ENCODE data around the gene C5.

Gene C5

DNA sequence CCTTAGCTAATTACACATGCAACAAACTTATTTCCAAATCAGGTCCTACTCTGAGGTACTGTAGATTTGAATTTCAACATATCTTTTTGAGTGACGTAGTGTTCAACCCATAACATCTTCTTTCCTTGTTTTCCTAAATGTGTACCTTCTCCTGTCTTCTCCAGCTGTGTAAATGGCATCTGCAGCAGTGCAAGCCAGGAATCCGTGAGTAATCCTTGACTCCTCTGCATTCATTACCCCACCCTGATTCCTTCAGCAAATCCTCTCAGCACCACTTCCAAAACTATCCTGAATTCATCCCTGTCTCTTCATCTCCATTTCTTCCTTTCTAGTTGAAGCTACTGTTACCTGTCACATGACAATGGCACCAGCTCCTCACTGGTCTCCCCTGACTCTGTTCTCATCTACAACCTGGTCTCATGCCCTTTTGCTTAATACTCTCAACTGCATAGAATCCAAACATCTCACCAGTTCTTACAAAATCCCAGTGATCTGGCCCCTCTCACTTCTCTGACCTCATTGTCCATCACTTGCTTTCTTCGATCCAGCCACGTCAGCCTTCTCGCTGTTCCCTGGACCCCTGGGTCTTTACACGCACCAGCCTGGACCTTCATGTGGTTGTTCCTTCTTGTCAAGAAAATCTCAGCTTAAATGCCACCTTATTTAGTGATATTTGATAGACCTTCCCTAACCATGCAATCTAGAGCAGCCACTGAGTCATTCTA, 108.9 kb downstream of the C5 start:
- DNase-seq (ENCODE audit: low read depth): no peak

DNA sequence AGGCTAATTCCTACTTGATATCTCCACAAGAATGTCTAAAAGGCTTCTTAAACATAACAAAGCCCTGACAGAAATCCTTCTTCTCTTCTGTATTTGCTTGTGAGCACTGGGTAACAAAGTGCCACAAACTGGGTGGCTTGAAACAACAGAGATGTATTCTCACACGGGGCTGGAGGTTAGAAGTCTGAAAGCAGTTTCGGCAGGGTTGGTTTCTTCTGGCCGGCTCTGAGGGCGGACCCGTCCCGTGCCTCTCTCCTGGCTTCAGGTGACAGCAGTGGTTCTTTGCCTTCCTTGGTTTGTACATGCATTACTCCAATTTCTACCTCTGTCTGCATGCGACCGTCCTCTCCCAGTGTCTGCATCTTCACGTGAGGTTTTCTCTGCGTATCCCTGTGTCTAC, 109.5 kb downstream of the C5 start:
- DNase-seq (ENCODE audit: low read depth): no peak

DNA sequence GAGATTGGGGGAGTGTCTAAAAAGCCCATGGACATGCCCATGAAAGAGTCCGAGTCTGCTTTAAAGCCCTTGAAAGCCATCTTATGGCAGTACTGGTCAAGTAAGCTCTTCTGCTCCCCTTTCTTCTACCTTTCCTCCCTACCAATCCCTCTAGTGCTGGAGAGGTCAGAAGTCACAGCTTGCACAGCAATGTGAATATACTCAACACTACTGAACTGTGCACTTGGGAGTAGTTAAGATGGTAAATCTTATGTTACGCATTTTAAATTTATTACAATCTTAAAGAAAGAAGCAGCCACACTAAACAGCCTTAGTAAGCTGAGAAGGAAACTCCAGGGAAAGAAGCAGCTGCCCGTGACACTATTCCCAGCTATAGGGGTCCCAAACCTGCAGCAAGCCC, 111.2 kb downstream of the C5 start:
- no peak for DNase-seq (ENCODE audit: low read depth)

DNA sequence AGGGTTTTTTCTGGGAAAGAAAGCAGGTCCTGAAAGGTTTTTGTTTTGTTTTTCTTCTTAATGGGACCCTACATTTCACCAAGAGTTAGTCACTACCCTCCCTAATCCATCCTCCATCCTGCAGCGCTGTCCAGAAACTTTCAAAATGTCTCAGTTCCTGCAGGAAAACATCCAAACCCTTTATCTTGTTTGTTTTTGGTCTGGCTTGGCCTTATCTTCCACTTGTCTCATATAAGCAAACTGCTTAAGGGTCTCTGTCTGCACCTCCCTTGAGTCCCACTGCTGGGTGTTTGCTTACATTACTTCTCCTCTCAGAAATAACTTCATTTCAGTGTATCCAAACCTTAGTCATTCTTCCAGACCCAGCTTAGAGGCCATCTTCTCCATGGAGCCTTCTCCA, 112.5 kb downstream of the C5 start:
- DNase-seq (ENCODE audit: low read depth): no peak

DNA sequence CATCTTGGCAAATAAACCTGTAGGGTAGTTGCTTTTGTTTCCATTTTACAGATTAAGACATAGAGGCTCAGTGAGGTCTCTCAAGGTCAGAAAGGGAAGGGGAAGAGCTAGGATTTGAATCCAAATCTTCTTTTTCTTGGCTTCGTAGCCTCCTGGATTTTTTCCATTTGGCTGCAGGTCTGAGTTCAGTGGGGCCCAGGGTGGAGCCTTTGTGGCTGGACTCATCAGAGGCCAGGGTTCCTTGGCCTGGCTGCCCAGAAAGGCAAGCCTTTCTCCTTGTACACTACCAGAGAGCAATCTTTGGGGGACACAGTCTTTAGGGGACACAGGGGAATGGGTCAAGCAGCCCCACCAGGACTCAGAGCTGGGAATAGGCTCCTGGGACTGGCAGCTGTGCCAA, 112.9 kb downstream of the C5 start:
- DNase-seq (ENCODE audit: low read depth): no peak

DNA sequence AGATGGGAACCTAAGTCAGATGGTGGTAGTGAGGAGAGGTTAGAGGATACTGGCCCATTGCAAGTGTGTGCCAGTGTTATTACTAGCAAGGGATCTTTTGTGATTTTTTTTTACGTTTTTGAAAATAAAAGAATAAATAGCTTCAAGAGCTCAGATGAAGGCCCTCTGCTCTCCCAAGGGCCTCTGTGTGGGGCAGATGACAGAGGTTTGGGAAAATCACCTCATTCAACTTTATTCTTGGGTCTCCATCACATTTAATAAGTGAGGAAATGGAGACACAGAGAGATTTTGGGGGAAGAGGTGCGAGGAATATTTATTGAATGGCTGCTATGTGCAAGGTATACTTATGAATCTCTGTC, 113.3 kb downstream of the C5 start:
- DNase-seq (ENCODE audit: low read depth): no peak

DNA sequence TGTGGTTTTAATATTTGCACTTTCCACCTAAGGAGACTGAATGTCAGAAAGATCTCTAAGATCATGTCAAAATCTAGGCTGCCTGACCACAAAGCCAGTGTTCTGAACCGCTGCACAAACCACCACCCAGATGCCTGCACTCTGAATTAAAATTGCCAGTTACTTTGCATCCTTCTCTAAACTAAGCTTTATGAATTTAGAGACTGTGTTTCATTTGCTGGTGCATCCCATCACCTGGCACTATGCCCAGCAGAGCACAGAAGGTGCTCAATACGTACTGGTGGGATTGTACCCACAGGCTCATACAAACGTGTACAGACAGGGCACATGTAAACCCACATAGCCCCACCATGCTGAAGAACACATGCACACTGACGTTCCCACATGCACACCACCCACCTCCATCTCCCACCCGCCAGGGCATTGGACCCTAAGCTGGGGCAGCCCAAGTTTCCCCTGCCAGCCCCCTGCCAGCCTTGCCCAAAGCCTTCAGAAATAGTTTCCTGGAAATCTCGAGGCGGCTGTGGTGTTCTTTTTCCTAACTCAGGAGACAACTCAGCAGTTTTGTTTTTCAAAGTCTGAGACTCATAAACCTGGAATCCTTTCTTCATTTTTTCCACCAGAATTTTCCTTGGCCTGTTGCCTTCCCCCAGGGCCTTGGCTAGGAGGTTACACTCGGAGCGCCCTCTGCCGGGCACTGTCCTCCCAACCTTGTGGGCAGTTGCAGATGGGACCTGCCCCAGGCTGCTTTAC, 113.9 kb downstream of the C5 start:
- peak; percentile 92 for DNase-seq (ENCODE audit: low read depth)

DNA sequence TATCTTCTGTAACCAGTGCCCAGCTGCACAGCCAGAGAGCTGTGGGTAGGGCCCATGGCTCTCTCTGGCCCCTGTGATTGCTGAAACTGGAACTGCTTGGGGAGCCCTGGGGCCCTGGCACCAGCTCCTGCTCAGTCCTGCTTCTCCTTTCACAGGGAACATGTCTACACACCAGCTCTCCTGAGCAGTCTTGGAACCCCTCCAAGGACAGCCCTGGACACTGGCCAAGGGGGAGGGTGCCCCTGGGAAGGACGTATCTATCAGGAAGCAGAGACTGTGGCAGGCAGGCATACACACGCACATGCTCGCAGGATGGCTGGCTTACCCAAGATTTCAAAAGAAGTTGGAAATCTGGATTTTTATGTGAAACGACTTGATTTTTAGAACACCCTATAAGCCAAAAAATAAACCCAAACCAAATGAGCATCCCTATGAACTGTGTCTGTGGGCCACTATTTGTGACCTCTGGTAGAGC, 114.7 kb downstream of the C5 start:
- no peak for DNase-seq (ENCODE audit: low read depth)

DNA sequence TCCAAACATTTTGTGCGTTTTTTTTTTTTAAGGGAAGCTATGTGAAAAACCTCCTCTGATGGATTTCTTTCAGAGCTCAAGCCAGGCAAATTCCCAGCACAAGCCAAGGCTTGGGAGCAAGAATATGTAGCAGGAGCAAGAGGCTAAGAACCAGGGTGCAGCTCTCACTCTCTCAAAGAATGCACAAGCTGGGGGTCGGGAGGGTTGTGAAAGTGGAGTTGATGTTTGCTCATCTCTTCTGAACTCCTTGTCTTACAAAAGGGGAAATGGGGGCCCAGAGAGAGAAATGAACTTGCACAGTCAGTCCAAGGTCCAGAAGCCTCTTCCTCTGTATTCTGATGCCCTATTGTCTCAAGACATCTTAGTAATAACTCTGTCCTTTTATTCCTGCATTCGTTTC, 115.8 kb downstream of the C5 start:
- DNase-seq (ENCODE audit: low read depth): no peak

DNA sequence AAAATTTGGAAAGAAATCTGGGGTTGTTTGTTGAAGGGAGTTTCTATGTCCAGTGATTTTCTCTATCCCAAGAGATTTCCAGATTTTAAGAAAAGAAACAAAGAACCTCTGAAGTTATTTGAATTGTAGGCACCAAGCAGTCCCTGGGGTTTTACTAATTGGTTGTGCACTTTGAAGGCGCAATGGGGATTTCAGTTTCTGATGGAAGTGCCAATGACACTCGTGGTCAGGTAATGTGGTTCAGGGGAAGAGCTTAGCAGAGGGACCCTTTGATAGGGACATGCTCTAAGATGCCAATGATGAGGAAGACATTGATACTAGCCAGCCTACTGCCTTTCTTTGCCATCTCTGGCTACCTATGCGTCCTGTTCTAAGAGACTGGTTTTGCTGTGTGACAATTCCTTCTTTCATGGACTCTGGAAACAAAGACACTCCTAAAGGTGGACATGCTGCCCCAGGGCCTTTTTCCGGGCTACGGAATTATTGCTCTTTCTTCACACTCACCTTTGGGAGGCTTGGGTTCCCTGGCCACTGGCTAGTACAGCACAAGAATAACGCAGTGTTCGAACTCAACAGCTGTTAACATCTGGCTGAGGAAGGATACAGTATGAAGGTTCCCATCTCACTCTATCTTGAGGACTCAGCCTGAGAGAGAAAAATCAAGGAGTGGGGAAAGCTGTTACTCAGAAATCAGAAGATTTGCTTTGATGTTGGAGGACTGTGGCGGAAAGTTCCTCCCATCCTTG, 116.6 kb downstream of the C5 start:
- no peak for DNase-seq (ENCODE audit: low read depth)

DNA sequence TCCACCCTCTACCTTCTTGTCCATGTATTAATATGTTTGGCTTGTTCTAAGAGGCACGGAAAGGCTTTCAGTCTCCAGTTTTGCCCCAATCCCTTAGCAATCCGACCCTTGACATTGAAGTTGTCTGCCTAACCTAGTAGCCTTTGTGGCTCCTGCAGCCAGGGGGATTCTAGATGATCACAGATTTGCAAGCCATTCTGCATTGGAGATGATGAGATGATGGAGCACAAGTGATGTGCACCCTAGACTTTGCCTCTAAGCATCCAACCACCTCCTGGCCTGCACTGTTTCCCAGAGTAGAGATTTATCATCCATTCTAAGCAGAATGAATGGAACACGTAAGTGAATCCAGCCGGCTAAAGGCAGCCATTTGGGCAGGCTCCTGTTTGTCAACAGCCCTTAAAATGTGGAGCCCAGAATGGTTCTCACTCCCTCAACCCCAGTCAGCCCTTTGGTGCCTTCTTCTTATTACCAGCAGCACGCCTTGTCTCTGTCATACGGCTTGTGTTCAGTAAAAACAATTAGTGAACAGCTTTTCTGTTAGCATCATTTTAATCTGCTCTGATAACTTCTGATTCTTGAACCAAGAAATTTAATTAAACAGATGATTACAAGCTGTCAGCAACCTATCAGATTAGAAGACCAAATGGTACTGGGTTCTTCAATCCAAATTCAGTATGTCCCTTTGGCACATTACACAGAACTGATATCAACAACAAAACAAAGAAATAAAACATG, 117.8 kb downstream of the C5 start:
- DNase-seq (ENCODE audit: low read depth): no peak

DNA sequence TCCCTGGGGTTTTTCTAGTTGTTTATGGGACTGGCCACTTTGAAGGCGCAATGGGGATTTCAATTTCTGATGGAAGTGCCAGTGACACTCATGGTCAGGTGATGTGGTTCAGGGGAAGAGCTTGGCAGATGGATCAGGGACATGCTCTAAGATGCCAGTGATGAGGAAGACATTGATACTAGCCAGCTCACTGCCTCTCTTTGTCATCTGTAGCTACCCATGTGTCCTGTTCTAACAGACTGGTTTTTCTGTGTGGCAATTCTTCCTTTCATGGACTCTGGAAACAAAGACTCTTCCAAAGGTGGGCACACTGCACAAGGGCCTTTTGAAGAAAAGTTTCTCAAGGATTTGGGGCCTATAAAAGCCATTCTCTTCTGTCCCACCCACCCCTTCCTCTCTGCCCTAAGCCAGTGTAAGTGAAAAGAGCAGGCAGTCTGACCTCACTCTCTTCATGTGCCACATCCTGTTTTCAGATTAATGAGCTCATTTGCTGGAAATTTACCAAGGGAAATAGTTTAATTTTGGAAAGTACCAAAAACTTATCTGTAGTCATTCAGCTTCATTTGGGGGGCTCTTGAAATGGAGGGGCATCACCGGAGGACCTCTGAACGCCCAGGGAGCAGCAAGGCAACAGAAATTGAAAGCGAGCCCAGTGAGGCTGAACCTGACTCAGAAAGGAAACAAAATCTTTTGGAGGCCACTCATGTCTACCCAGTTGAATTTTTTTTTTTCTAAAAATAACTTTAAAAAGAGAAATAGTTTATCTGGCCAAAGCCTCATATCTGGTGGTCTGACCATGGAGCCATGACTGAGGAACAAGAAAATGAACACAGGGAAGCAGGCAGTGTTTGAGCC, 118.6 kb downstream of the C5 start:
- no peak for DNase-seq (ENCODE audit: low read depth)

DNA sequence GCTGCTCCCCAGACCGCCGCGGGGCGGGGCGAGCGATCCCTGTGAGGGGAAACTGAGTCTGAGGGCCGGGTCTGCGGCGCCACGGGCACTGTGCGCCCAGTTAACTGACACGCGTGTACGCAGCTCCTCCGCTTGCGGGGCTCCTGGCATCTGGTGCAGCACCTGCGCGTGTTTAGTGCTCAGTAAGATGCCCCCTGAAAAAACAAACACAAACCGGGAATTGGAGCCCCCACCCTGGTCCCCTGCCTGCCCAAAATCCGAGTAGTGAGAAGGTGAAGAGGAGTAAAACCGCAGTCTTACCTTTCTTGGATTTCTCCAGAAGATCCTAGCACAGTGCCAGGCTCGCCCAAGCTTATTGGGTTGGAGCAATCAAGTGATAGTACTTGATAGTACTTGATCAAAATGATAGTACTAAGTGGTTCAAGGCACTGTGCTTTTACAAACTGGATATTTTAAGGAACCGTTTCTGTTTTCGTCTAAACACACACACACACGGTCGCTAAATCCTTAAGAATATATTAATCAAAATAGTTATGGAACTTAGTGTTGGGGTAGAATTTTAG, 120.8 kb downstream of the C5 start:
- DNase-seq (ENCODE audit: low read depth): no peak

DNA sequence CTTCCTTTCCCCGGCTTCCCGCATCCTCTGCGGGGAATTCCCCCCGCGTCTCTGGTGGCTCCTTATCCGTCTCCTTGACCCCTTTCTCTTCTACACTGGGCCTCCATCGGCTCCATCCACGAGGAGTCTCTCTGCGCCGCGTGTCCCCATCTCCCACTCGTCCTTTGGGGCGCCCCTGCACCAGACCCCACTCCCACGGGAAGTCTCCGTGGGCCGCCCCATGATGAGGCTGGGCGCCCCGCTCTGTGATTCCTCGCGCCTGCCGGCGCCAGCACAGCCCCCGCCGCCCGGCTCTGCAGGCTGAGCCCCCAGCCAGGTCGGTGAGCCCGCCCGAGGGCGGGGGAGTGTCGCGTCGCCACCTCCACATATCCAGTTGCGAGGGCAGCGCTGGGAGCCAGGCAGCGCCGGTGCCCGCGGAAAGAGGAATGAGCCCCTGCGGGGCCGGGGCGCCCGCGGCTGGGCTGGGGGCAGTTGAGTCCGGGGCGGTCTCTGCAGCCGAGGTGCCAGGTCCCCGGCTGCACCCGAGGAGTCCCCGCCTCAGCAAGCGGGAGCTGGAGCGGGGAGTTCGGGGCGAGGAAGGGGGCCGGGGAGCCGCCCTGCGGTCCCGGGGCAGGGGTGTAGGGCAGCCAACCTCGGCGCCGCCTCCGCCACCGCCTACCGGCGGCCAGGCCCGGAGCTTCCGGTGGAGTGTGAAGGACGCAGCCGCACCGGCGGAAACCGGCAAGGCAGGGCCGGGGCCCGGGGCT, 121.4 kb downstream of the C5 start:
- DNase-seq (ENCODE audit: low read depth): no peak

DNA sequence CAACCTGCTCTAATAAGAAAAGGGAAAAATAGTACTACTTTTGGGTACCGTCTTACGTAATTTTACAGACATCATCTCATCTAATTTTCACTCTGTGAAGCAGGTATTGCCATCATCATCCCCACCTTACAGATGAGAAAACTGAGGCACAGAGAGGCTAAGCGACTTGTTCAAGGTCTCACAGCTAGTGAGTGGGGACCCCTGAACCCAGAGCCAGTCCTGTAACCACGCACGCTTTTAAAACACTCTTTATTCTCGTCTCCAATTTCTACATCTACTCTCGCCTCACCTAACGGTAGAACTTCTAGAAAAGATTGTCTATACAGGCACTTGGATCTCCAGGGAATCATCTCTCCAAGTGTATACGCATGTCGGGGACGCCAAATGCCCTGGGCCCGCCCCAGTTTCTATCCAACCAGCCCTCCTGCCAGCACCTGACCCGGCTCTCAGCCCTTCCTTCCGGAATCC, 122.0 kb downstream of the C5 start:
- no peak for DNase-seq (ENCODE audit: low read depth)

DNA sequence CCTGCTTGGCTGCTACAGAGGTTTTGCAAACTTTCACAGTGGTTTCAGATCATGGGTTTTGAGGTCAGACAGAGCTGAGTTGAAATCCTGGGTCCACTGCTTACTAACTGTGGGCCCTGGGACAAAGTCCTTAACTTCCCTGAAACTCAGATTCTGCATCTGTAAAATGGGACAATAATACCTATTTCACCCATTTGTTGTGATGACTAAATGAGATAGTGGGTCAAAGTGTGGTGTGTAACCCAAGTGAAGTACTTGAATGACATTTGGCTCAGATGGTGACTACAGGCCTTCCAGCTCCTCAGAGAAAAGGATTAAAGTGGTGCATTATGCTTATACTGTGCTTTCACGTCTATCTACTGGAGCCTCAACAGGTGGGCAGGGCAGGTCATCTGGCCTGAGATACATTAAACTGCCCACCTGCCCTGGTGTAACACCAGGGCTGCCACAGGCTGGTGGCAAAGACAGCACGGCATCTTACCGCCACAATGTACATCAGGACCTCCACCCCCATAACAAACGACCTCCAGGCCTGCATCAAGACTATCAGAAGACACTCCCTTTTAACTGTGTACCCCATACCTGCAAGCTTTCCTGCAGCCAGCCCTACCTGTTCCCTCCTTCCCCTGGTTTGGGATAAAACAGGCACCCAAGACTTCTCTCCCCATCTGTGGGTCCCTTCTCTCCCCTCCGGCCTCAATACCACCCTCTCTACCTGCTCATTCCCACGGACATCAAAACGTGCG, 122.6 kb downstream of the C5 start:
- no peak for DNase-seq (ENCODE audit: low read depth)

DNA sequence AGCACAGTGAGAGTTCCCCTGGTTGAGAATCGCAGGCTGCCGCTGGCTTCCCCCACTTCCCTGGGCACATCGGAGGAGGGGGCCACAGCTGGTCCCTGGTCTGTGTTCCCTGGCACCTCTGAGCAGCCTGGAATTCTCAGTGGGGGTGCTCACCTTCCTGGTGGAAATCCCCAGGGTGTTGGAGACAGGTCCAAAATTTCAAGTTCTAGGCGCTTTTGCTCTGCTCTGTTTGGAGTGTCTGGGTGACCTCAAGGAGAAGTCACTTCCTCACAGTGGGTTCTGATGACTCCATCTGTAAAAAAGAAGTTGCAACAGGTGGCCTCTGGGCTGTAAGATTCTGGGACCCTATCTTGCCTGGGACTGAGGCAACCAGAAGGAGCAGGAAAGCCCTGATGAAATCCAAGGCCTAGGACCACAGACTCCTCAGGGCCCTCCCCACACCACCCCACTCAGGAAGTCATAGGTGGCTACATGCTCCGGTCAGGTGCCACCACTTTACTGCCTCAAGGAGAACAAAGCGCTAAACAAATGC, 123.6 kb downstream of the C5 start, which contains the start of gene TRAF1:
Gene TRAF1 (minus strand): TSS at position 400 of the 532 bp plus-strand sequence. CDS start 721 bp downstream, outside the sequence.
- no peak for DNase-seq (ENCODE audit: low read depth)

DNA sequence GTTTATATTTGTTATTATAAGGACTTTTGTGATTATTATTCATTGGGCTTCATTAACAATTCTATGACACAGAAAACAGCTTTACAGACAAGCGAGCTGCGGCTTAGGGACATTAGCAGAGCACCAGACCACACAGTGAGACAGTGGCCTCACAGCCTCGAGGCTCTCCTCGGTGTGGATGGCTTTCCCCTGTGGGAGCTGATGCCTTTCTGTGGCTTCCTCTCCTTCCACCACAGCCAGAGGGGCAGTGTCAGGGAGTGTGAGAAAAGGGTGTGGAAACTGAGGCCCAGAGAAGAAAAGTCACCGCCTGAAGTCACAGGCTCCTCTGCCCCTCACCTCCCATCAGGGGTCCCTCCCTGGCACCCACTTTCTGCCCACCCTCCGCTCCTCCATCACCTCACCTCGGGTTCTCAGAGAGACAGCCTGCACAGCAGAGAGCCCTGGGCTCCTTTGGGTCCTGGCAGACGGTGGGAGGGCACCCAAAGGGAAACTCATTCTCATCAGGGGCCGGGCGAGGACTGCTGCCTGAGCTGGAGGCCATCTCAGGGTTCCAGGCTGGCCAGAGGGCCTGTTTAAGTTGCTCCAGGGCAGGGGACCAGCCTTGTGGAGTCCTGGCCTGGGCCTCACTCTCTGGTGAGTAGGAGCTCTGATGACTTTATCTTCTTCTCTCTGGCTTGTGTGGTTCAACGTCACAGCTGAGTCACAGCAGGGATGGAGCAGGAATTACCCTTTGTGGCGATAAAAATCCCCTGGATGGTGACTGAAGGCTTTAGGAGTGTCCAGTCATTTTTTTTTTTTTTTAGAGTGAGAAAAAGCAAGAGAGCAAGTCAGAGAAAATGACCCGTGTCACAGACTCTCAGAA, 124.3 kb downstream of the C5 start:
- DNase-seq (ENCODE audit: low read depth): peak; percentile 67
